ENCODE results near the gene DLG2.

The DLG2 gene

GRCh38 chr11:85170184-85170583 lies 457.0 kb downstream of the DLG2 start:
- no peak overlapping the region for H3K4me3 ChIP-seq (ENCODE audit: low read length)
- DNase-seq (ENCODE audit: low read depth), result peak; percentile 81

GRCh38 chr11:85167471-85167870 lies 459.7 kb downstream of the DLG2 start:
- peak; percentile 3 for DNase-seq (ENCODE audit: low read depth)
- TF ChIP-seq CTCF (IDR thresholded peaks at IDR 0.05; ENCODE audit: insufficient read depth, low read depth, low read length, missing control alignments), result no peak
- H3K4me3 ChIP-seq (ENCODE audit: low read length), result no peak overlapping the region

More at GRCh38 chr11:85170184-85170583, 457.0 kb downstream of the DLG2 start:
- TF ChIP-seq CTCF (IDR thresholded peaks at IDR 0.05; ENCODE audit: insufficient read depth, low read depth, low read length, missing control alignments), result no peak

GRCh38 chr11:85167038-85167437 lies 460.1 kb downstream of the DLG2 start:
- DNase-seq (ENCODE audit: low read depth), result no peak
- H3K4me3 ChIP-seq (ENCODE audit: low read length), result no peak overlapping the region
- TF ChIP-seq CTCF (IDR thresholded peaks at IDR 0.05; ENCODE audit: insufficient read depth, low read depth, low read length, missing control alignments), result no peak

GRCh38 chr11:85165819-85166218 lies 461.3 kb downstream of the DLG2 start:
- DNase-seq (ENCODE audit: low read depth), result no peak
- H3K4me3 ChIP-seq (ENCODE audit: low read length), result no peak overlapping the region
- no peak for TF ChIP-seq CTCF (IDR thresholded peaks at IDR 0.05; ENCODE audit: insufficient read depth, low read depth, low read length, missing control alignments)

GRCh38 chr11:85164743-85165142 lies 462.4 kb downstream of the DLG2 start:
- no peak for DNase-seq (ENCODE audit: low read depth)
- no peak overlapping the region for H3K4me3 ChIP-seq (ENCODE audit: low read length)
- no peak for TF ChIP-seq CTCF (IDR thresholded peaks at IDR 0.05; ENCODE audit: insufficient read depth, low read depth, low read length, missing control alignments)

- no peak overlapping the region for H3K4me3 ChIP-seq (ENCODE audit: low read length)
- no peak for DNase-seq (ENCODE audit: low read depth)
- no peak for TF ChIP-seq CTCF (IDR thresholded peaks at IDR 0.05; ENCODE audit: insufficient read depth, low read depth, low read length, missing control alignments)
Observed at GRCh38 chr11:85154294-85154693, 472.9 kb downstream of the DLG2 start.

- no peak for TF ChIP-seq CTCF (IDR thresholded peaks at IDR 0.05; ENCODE audit: insufficient read depth, low read depth, low read length, missing control alignments)
- no peak for DNase-seq (ENCODE audit: low read depth)
- no peak overlapping the region for H3K4me3 ChIP-seq (ENCODE audit: low read length)
Observed at GRCh38 chr11:85137597-85137996, 489.5 kb downstream of the DLG2 start.

Measured in epithelial cell of esophagus (primary cell).